Measurements from ENCODE around the gene TOX4. TPM values are rescaled to one million over a fixed set of nuclear protein-coding genes. Genes with fewer than 3 reads are reported as not detected.

The TOX4 gene
- total and polyA plus RNA-seq, 2 of the 8 experiments (the other 6 are each of a cell fraction or from before 2014, with no cell fraction given) = 51.5 to 58.3 TPM

GRCh38 chr14:21520767-21521166 is 43.8 kb downstream of the TOX4 start:
- Histone ChIP-seq H3K27me3 (replicated peaks in 1 of 4; ENCODE audit: control insufficient read depth in 3 of 4, extremely low read depth in 1 of 4, insufficient read depth in 3 of 4, low read length in 3 of 4) (no peaks in the 10 kb centered on the region), H4K20me1 (replicated peaks in 1 of 2; ENCODE audit: control insufficient read depth in 1 of 2, insufficient read depth in 2 of 2, low read length in 2 of 2) (peaks cover 3 to 30% of the 10 kb centered on the region in 2 experiments), H3K79me1 (ENCODE audit: low read depth, low read length) (peaks cover 19% of the 10 kb centered on the region), H3K4me1 (replicated peaks in 1 of 4; ENCODE audit: control insufficient read depth in 3 of 4, insufficient read depth in 4 of 4, low read length in 3 of 4) (peaks cover 0 to 45% (median 27%) of the 10 kb centered on the region in 4 experiments; a peak in 6 of 7 replicates), H3K27ac (ENCODE audit: low read depth, low read length) (no peak overlapping the region), H3K18ac (ENCODE audit: extremely low read depth, low read length) (no peak overlapping the region), H3K56ac (replicated peaks; ENCODE audit: insufficient read length, low read depth, low read length) (no peak overlapping the region), H4K91ac (replicated peaks; ENCODE audit: insufficient read length, low read length) (no peak overlapping the region), H3K4me3 (ENCODE audit: extremely low read depth in 1 of 4, insufficient read depth in 2 of 4, low read depth in 3 of 4, low read length in 4 of 4) (no peak overlapping the region), H4K5ac (ENCODE audit: insufficient read length, low read depth, low read length) (no peak overlapping the region), H2AK5ac (ENCODE audit: low read depth, low read length) (no peak overlapping the region), H3K36me3 (ENCODE audit: control insufficient read depth in 2 of 4, insufficient read depth in 4 of 4, low read length in 3 of 4) (peaks cover 24 to 62% (median 37%) of the 10 kb centered on the region in 4 experiments), H4K8ac (ENCODE audit: extremely low read depth, insufficient read depth, low read length) (no peak overlapping the region), H3K79me2 (ENCODE audit: control insufficient read depth in 1 of 2, insufficient read depth in 2 of 2, low read length in 2 of 2) (peaks cover 10 to 48% of the 10 kb centered on the region in 2 experiments), H2BK20ac (ENCODE audit: low read length) (no peak overlapping the region), H3K23me2 (ENCODE audit: low read depth, low read length) (peaks cover 8% of the 10 kb centered on the region), H3K4me2 (ENCODE audit: insufficient read depth in 1 of 2, low read depth in 2 of 2, low read length in 2 of 2) (peak overlapping the region in 1 of 2 experiments; percentile 81; a peak in 1 of 4 replicates), H2AFZ (ENCODE audit: low read length) (no peak overlapping the region), H2BK12ac (ENCODE audit: low read depth, low read length) (no peak overlapping the region), H2BK5ac (ENCODE audit: low read depth, low read length) (no peak overlapping the region), H2BK15ac (ENCODE audit: low read length) (no peak overlapping the region), H3K4ac (replicated peaks; ENCODE audit: insufficient read length, low read depth, low read length) (no peak overlapping the region), H3K14ac (ENCODE audit: insufficient read length) (no peak overlapping the region), H3K23ac (ENCODE audit: insufficient read length) (no peak overlapping the region), H3K9ac (replicated peaks in 1 of 4; ENCODE audit: extremely low read depth in 1 of 4, low read depth in 3 of 4, low read length in 3 of 4) (no peak overlapping the region), H3K9me3 (ENCODE audit: insufficient read depth in 2 of 2, low read depth in 1 of 2, low read length in 1 of 2) (no peaks in the 10 kb centered on the region), H2BK120ac (replicated peaks; ENCODE audit: low read depth, low read length) (no peak overlapping the region)
- ChIA-PET CTCF (ENCODE audit: partially characterized antibody) (interaction anchor here (1.9 to 3.3 kb wide), 2 partner anchors 22 to 36 kb away, joined by 7 to 14 read pairs; no protein-coding TSS in a partner anchor), POLR2A (ENCODE audit: partially characterized antibody) (interaction anchor here (0.8 to 32.5 kb wide), 5 partner anchors 2 to 43 kb away, joined by 3 to 769 read pairs (median 11); partner anchors contain the start of genes METTL3, RAB2B, SALL2 and TOX4)
- WGBS, 2 experiments (ENCODE audit: extremely low coverage in 1 of 2, insufficient coverage in 1 of 2, insufficient read length in 1 of 2, insufficient replicate concordance in 2 of 2, low coverage in 1 of 2, low lambda C conversion rate in 2 of 2, missing lambda C conversion rate in 1 of 2) = 94% methylated on average over 1 of the region's 1 CpG; no CpG with 5 or more reads in 1 of the 2 experiments
- FAIRE-seq (no peak), DNase-seq (ENCODE audit: low read depth in 1 of 2, low spot score in 2 of 2) (no peak)
- TF ChIP-seq SP2 (IDR thresholded peaks at IDR 0.05; ENCODE audit: low read length) (no peak), BRCA1 (IDR thresholded peaks at IDR 0.05; ENCODE audit: low read depth, low read length) (no peak), TAF1 (IDR thresholded peaks at IDR 0.05; ENCODE audit: low read depth, low read length) (no peak), SIRT6 (IDR thresholded peaks at IDR 0.05; ENCODE audit: low read length) (no peak), GABPA (IDR thresholded peaks at IDR 0.05; ENCODE audit: borderline replicate concordance, insufficient read depth, low read length) (no peak), RNF2 (IDR thresholded peaks at IDR 0.05; ENCODE audit: borderline replicate concordance, low read depth, low read length, missing control alignments, poor library complexity, severe bottlenecking) (no peak), SRF (IDR thresholded peaks at IDR 0.05; ENCODE audit: low read depth, low read length) (no peak), RXRA (IDR thresholded peaks at IDR 0.05; ENCODE audit: insufficient read depth, low read depth, low read length) (no peak), ATF3 (IDR thresholded peaks at IDR 0.05; ENCODE audit: insufficient read depth, low read depth, low read length) (no peak), USF2 (IDR thresholded peaks at IDR 0.05; ENCODE audit: low read length) (no peak)
